CD4-positive, CD25-positive, alpha-beta regulatory T cell (primary cell): ENCODE data around the gene NXPH1. TPM values are rescaled to one million over a fixed set of nuclear protein-coding genes. Genes with fewer than 3 reads are reported as not detected.

Experiments
- ATAC-seq, 2 donors: fragments of 150-1000 bp; cut with Tn5 transposase; one replicate each; pipeline ENCODE4 v1.10.0; 2021; ENCODE audit warnings: low read depth in 2 of 2, moderate number of reproducible peaks in 2 of 2, moderate library complexity in 1 of 2
- DNase-seq, 3 donors: peaks; one replicate each; pipeline versions ENCODE4 v3.0.0 to v3.0.0-alpha.2; 2012 to 2022; ENCODE audit warnings: mixed read lengths in 1 of 3
- H3K27ac ChIP-seq: one replicate; pipeline ENCODE4 v1.7.0; 2013; ENCODE audit warnings: mild to moderate bottlenecking, low read length; ENCODE audit not compliant: insufficient read depth, poor library complexity, severe bottlenecking
- H3K27me3 ChIP-seq: one replicate; pipeline ENCODE4 v1.7.0; 2013; ENCODE audit warnings: low read length; ENCODE audit not compliant: control insufficient read depth, insufficient read depth
- H3K36me3 ChIP-seq: one replicate; pipeline ENCODE4 v1.7.0; 2013; ENCODE audit warnings: mild to moderate bottlenecking, low read length, moderate library complexity; ENCODE audit not compliant: control insufficient read depth, insufficient read depth
- H3K4me1 ChIP-seq: 2 replicates; pipeline ENCODE4 v1.7.0; 2013; ENCODE audit warnings: mild to moderate bottlenecking, low read length; ENCODE audit not compliant: insufficient read depth, control insufficient read depth, poor library complexity, severe bottlenecking
- H3K4me3 ChIP-seq: one replicate; pipeline ENCODE4 v1.7.0; 2013; ENCODE audit warnings: low read depth, mild to moderate bottlenecking, low read length, moderate library complexity
- H3K9me3 ChIP-seq, 2 experiments: 1 replicate in 1 of 2; 2 replicates in 1 of 2; pipeline ENCODE4 v1.7.0; 2013; ENCODE audit warnings: low read length in 2 of 2, mild to moderate bottlenecking in 1 of 2, moderate library complexity in 1 of 2; ENCODE audit not compliant: control insufficient read depth in 2 of 2
- H3K27ac Mint-ChIP-seq, 3 donors: one replicate each; pipeline ENCODE4 v1.8.0; 2020 to 2022; ENCODE audit warnings: mild to moderate bottlenecking in 3 of 3, mixed read lengths in 3 of 3, moderate library complexity in 2 of 3
- H3K27me3 Mint-ChIP-seq: one replicate; pipeline ENCODE4 v1.8.0; 2022; ENCODE audit warnings: mild to moderate bottlenecking, mixed read lengths
- H3K36me3 Mint-ChIP-seq: one replicate; pipeline ENCODE4 v1.8.0; 2020; ENCODE audit warnings: mixed read lengths
- H3K4me1 Mint-ChIP-seq, 4 donors: one replicate each; pipeline ENCODE4 v1.8.0; 2020 to 2022; ENCODE audit warnings: mixed read lengths in 4 of 4, mild to moderate bottlenecking in 1 of 4
- H3K4me3 Mint-ChIP-seq, 4 donors: one replicate each; pipeline ENCODE4 v1.8.0; 2020 to 2022; ENCODE audit warnings: mild to moderate bottlenecking in 4 of 4, mixed read lengths in 4 of 4, moderate library complexity in 3 of 4
- H3K9me3 Mint-ChIP-seq, 7 donors: one replicate each; pipeline ENCODE4 v1.8.0; 2020 to 2022; ENCODE audit warnings: mixed read lengths in 7 of 7, mild to moderate bottlenecking in 3 of 7, moderate library complexity in 2 of 7
- polyA plus RNA-seq, 4 donors: library from polyadenylated mRNA; unstranded; fragments of 300-500 nt; fragmentation: Illumina TruSeq; gene quantifications; one replicate each; pipeline ENCODE4 v1.2.3, GENCODE V29; 2021
- total RNA-seq: library from RNA; stranded (reverse); gene quantifications from one replicate; pipeline ENCODE4 v1.2.3, GENCODE V29; 2022

The NXPH1 gene
- total and polyA plus RNA-seq, 5 donors from 2014 or later, result not detected

DNA sequence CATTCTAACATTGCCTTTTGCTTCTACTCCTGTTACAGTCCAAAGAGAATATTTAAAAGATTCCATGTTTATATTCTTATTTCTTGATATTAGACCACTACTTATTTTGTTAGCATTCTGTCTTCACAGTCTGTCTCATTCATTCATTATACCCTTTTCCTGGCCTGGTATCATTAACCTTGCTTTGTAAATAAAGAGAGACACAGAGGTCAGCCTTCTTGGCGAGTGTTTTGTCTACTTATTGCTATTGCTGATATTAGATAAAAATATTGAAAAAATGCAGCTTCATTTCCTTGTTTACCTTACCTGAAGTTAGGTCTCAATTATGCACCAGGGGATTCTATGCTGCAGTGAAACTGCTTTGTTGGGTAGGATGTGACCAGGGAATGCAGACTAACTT lies 179.2 kb downstream of the NXPH1 start:
- H3K27ac Mint-ChIP-seq, result no peak overlapping the region
- H3K9me3 Mint-ChIP-seq, result peaks cover 0 to 4% (median 0%) of the 10 kb centered on the region in 7 donors
- H3K4me3 ChIP-seq, result no peak overlapping the region

DNA sequence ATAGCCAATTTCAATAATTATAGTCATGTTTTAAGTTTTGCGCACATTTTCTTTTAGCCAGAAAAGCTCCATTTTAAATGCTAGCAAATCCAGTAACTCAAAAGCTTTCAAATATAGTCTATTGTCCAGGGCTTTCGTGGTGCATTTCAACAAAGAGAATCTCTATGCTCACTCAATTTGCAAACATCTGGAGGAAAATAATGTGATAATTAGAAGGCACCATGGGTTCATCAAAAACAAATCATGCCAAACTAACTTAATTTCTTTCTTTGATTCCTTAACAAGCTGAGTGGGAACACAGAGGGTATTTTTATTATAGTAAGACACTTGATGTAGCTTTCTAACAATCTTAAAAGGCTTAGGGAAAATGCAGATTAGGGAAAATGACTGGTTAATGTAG lies 179.8 kb downstream of the NXPH1 start:
- peaks cover 0 to 4% (median 0%) of the 10 kb centered on the region in 7 donors for H3K9me3 Mint-ChIP-seq
- no peak overlapping the region for H3K4me3 Mint-ChIP-seq
- DNase-seq (no peak), ATAC-seq (no peak)
- no peak overlapping the region for H3K4me3 ChIP-seq
- no peaks in the 10 kb centered on the region for H3K36me3 ChIP-seq
- no peaks in the 10 kb centered on the region for H3K36me3 Mint-ChIP-seq
- H3K27me3 Mint-ChIP-seq, result no peaks in the 10 kb centered on the region
- no peaks in the 10 kb centered on the region for H3K4me1 Mint-ChIP-seq
- H3K27ac Mint-ChIP-seq, result no peak overlapping the region
- H3K4me1 ChIP-seq, result no peaks in the 10 kb centered on the region
- H3K27me3 ChIP-seq, result no peaks in the 10 kb centered on the region
- H3K27ac ChIP-seq, result no peak overlapping the region
- no peaks in the 10 kb centered on the region for H3K9me3 ChIP-seq

More for the DNA sequence above, 179.2 kb downstream of the NXPH1 start:
- ATAC-seq, result no peak
- Histone ChIP-seq H3K36me3 (no peaks in the 10 kb centered on the region), H3K27ac (no peak overlapping the region), H3K9me3 (no peaks in the 10 kb centered on the region), H3K27me3 (no peaks in the 10 kb centered on the region), H3K4me1 (no peaks in the 10 kb centered on the region)
- Mint-ChIP-seq H3K4me1 (no peaks in the 10 kb centered on the region), H3K4me3 (no peak overlapping the region), H3K36me3 (no peaks in the 10 kb centered on the region), H3K27me3 (no peaks in the 10 kb centered on the region)
- DNase-seq, result no peak

DNA sequence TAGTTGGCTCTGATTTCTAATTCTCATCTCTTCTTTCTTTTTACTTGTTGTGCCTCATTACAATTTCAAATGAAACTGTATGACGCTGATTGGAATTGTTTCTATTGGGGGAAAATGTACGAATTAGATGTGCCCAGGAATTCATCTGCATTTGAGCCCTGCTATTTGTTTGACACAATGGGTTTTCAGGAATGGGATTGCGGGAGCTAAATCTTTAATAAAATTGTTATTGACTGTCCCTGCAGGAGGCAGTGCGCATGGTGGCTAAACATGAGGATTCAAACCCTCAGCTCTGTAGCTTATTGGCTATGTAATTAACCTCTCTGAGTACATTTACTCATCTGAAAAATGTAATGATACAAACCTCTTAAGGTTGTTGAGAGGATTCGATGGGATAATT lies 181.6 kb downstream of the NXPH1 start:
- ATAC-seq (no peak), DNase-seq (no peak)
- Mint-ChIP-seq H3K9me3 (peaks cover 0 to 4% (median 0%) of the 10 kb centered on the region in 7 donors), H3K36me3 (no peaks in the 10 kb centered on the region), H3K27me3 (no peaks in the 10 kb centered on the region), H3K4me1 (no peaks in the 10 kb centered on the region), H3K4me3 (no peak overlapping the region), H3K27ac (no peak overlapping the region)
- Histone ChIP-seq H3K27ac (no peak overlapping the region), H3K27me3 (no peaks in the 10 kb centered on the region), H3K4me1 (no peaks in the 10 kb centered on the region), H3K36me3 (no peaks in the 10 kb centered on the region), H3K4me3 (no peak overlapping the region), H3K9me3 (no peaks in the 10 kb centered on the region)

- H3K4me1 ChIP-seq, result no peaks in the 10 kb centered on the region
- peak overlapping the region in 1 of 3 donors; percentile 3 for H3K27ac Mint-ChIP-seq
- no peak for DNase-seq
Measured at GRCh38 chr7:8618441-8619070, 185.1 kb downstream of the NXPH1 start.

DNA sequence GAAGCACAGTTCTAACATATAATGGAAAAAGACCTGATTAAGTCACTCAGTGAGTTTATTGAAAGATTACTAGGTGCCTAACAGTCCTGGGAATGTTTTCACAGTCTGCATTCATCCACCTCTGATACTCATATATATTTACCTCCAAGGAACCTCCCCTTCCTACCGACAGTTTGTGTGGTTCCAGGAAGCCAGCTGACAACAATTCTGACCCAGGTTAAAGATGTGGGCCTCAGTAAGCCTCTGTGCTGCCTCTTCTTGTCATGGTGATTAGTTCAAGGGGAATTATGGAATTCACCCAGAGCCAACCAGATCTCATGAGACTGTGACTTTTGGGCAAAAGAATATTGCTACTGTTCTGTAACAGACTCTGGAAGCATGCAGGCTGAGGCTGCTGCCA lies 186.8 kb downstream of the NXPH1 start:
- no peaks in the 10 kb centered on the region for H3K4me1 ChIP-seq
- Mint-ChIP-seq H3K4me1 (no peaks in the 10 kb centered on the region), H3K4me3 (no peak overlapping the region), H3K9me3 (peaks cover 0 to 3% (median 0%) of the 10 kb centered on the region in 7 donors), H3K36me3 (no peaks in the 10 kb centered on the region), H3K27ac (no peak overlapping the region), H3K27me3 (no peaks in the 10 kb centered on the region)
- no peaks in the 10 kb centered on the region for H3K27me3 ChIP-seq
- H3K36me3 ChIP-seq, result no peaks in the 10 kb centered on the region
- no peak for ATAC-seq
- no peak for DNase-seq
- H3K27ac ChIP-seq, result no peak overlapping the region
- no peaks in the 10 kb centered on the region for H3K9me3 ChIP-seq
- no peak overlapping the region for H3K4me3 ChIP-seq

More at GRCh38 chr7:8618441-8619070, 185.1 kb downstream of the NXPH1 start:
- ATAC-seq, result no peak
- Mint-ChIP-seq H3K9me3 (peaks cover 0 to 4% (median 0%) of the 10 kb centered on the region in 7 donors), H3K36me3 (no peaks in the 10 kb centered on the region), H3K27me3 (no peaks in the 10 kb centered on the region), H3K4me3 (no peak overlapping the region), H3K4me1 (no peaks in the 10 kb centered on the region)
- no peak overlapping the region for H3K27ac ChIP-seq
- H3K27me3 ChIP-seq, result no peaks in the 10 kb centered on the region
- H3K4me3 ChIP-seq, result no peak overlapping the region
- no peaks in the 10 kb centered on the region for H3K36me3 ChIP-seq
- no peaks in the 10 kb centered on the region for H3K9me3 ChIP-seq

GRCh38 chr7:8625612-8626011 lies 192.2 kb downstream of the NXPH1 start:
- Mint-ChIP-seq H3K36me3 (no peaks in the 10 kb centered on the region), H3K4me1 (no peaks in the 10 kb centered on the region), H3K27ac (no peak overlapping the region), H3K9me3 (peaks cover 0 to 6% (median 0%) of the 10 kb centered on the region in 7 donors), H3K27me3 (peaks cover 5% of the 10 kb centered on the region), H3K4me3 (no peak overlapping the region)
- DNase-seq (no peak), ATAC-seq (no peak)
- H3K36me3 ChIP-seq, result no peaks in the 10 kb centered on the region
- H3K4me1 ChIP-seq, result no peaks in the 10 kb centered on the region
- no peak overlapping the region for H3K4me3 ChIP-seq
- H3K27me3 ChIP-seq, result no peaks in the 10 kb centered on the region
- no peak overlapping the region for H3K27ac ChIP-seq
- no peaks in the 10 kb centered on the region for H3K9me3 ChIP-seq

DNA sequence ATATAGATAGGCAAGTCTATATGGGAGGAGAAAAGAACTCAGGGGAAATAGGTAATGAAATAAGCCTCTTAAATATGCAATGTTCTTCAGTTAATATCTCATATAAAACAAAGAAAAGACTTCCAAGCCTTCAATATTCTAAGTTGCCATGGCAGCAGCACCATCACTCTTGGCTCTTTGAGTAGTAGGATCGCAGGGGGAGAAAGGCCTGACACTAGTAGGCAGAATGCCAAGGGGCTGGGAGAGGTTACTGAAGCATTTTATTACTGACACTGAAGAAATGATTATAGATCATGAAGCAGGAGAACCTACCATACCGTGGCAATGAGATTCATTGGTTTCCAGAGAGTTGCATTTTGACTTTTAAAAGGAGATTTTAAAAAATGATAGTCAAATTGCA lies 193.9 kb downstream of the NXPH1 start:
- Mint-ChIP-seq H3K9me3 (peaks cover 0 to 6% (median 0%) of the 10 kb centered on the region in 7 donors), H3K36me3 (no peaks in the 10 kb centered on the region), H3K4me1 (no peaks in the 10 kb centered on the region), H3K27me3 (peaks cover 5% of the 10 kb centered on the region), H3K4me3 (no peak overlapping the region), H3K27ac (no peak overlapping the region)
- no peaks in the 10 kb centered on the region for H3K27me3 ChIP-seq
- H3K36me3 ChIP-seq, result no peaks in the 10 kb centered on the region
- DNase-seq, result no peak
- ATAC-seq, result no peak
- no peak overlapping the region for H3K4me3 ChIP-seq
- H3K9me3 ChIP-seq, result no peaks in the 10 kb centered on the region
- H3K27ac ChIP-seq, result no peak overlapping the region
- H3K4me1 ChIP-seq, result no peaks in the 10 kb centered on the region

GRCh38 chr7:8628656-8629055 lies 195.2 kb downstream of the NXPH1 start:
- no peaks in the 10 kb centered on the region for H3K9me3 ChIP-seq
- H3K27ac ChIP-seq, result no peak overlapping the region
- no peak overlapping the region for H3K27ac Mint-ChIP-seq
- H3K27me3 Mint-ChIP-seq, result peaks cover 5% of the 10 kb centered on the region
- no peak overlapping the region for H3K4me3 Mint-ChIP-seq
- no peaks in the 10 kb centered on the region for H3K36me3 ChIP-seq
- no peaks in the 10 kb centered on the region for H3K27me3 ChIP-seq
- H3K4me1 Mint-ChIP-seq, result no peaks in the 10 kb centered on the region
- no peak for DNase-seq
- H3K4me3 ChIP-seq, result no peak overlapping the region
- no peaks in the 10 kb centered on the region for H3K4me1 ChIP-seq
- H3K9me3 Mint-ChIP-seq, result peaks cover 0 to 3% (median 2%) of the 10 kb centered on the region in 7 donors
- no peaks in the 10 kb centered on the region for H3K36me3 Mint-ChIP-seq
- no peak for ATAC-seq
